Spleen (tissue), 11 donors: ENCODE data around the gene CDAN1. TPM values are rescaled to one million over a fixed set of nuclear protein-coding genes. Genes with fewer than 3 reads are reported as not detected.

Experiments
- DNase-seq: peaks from one replicate; pipeline ENCODE4 v3.0.0-alpha.2; 2020
- H3K27ac ChIP-seq, 8 donors: fragments of 200-600 bp; sonication (generic) in 7 of 8; 1 replicate in 4 of 8; 2 replicates in 4 of 8; pipeline versions ENCODE4 v1.5.0 to v1.8.0; 2016 to 2021; ENCODE audit warnings: inconsistent platforms in 4 of 8, mild to moderate bottlenecking in 4 of 8, moderate library complexity in 1 of 8
- H3K27me3 ChIP-seq, 7 donors: fragments of 200-600 bp; sonication (generic) in 6 of 7; replicated peaks in 1 of 7; 1 replicate in 4 of 7; 2 replicates in 3 of 7; pipeline versions ENCODE4 v1.5.0 to v1.8.0; 2016 to 2021; ENCODE audit warnings: inconsistent platforms in 3 of 7, mild to moderate bottlenecking in 1 of 7
- H3K36me3 ChIP-seq, 6 donors: fragments of 200-600 bp; sonication (generic) in 5 of 6; 1 replicate in 4 of 6; 2 replicates in 2 of 6; pipeline versions ENCODE4 v1.5.0 to v1.8.0; 2016 to 2021; ENCODE audit warnings: inconsistent platforms in 2 of 6
- H3K4me1 ChIP-seq, 6 donors: fragments of 200-600 bp; sonication (generic) in 5 of 6; 1 replicate in 3 of 6; 2 replicates in 3 of 6; pipeline versions ENCODE4 v1.5.0 to v1.8.0; 2016 to 2021; ENCODE audit warnings: inconsistent platforms in 3 of 6
- H3K4me3 ChIP-seq, 8 donors: fragments of 200-600 bp; sonication (generic) in 7 of 8; 1 replicate in 4 of 8; 2 replicates in 4 of 8; pipeline versions ENCODE4 v1.5.0 to v1.8.0; 2016 to 2021; ENCODE audit warnings: inconsistent platforms in 4 of 8, mild to moderate bottlenecking in 4 of 8, moderate library complexity in 2 of 8
- H3K9me3 ChIP-seq, 8 donors: fragments of 200-600 bp; sonication (generic) in 7 of 8; 1 replicate in 4 of 8; 2 replicates in 4 of 8; pipeline versions ENCODE4 v1.5.0 to v1.8.0; 2016 to 2021; ENCODE audit warnings: inconsistent platforms in 4 of 8
- POLR2A ChIP-seq, 3 donors: fragments of 450-650 bp; IDR thresholded peaks; one replicate each; pipeline ENCODE4 v1.5.1; 2017; ENCODE audit warnings: antibody characterized with exemption in 3 of 3, mild to moderate bottlenecking in 1 of 3
- POLR2AphosphoS5 ChIP-seq, 3 donors: sonication (generic); formaldehyde crosslinking; IDR thresholded peaks; one replicate each; pipeline ENCODE4 v1.5.1; 2017; ENCODE audit warnings: antibody characterized with exemption in 3 of 3
- WGBS, 5 donors: extraction: QIAGEN DNeasy Blood & Tissue Kit in 3 of 5; methylation state at CpG; one replicate each; pipeline versions ENCODE4 v1.1.5 to v1.1.7; 2013 to 2018; 5-methylcytosine and 5-hydroxymethylcytosine counted together
- intact Hi-C: fragments of 100-400 bp; cut with DNase I; formaldehyde crosslinking; loops from one replicate; pipeline ENCODE4 v1.15.0; 2023; ENCODE audit warnings: low total_unique reads
- polyA plus RNA-seq, 3 donors: library from polyadenylated mRNA; stranded (reverse); fragments of 200-250 nt; gene quantifications; one replicate each; pipeline ENCODE4 v1.2.1, GENCODE V29; 2013
- total RNA-seq, 7 donors: library from RNA; depleted of rRNA in 3 of 7; stranded (reverse); fragments of >200 nt in 3 of 7; fragmentation: NEBNext Ultra II Directional in 4 of 7; extraction: Animal tissue kit (Norgen Biotek cat#: 25700) in 4 of 7; gene quantifications; one replicate each; pipeline versions ENCODE4 v1.1.0 to v1.2.1, GENCODE V29; 2016 to 2021
- TF ChIP-seq, protein P1 (sequence below), 11 experiments: fragments of 200-600 bp in 7 of 11; fragments of 450-650 bp in 4 of 11; sonication (generic) in 4 of 11; IDR thresholded peaks in 8 of 11; conservative IDR thresholded peaks in 3 of 11; 1 replicate in 7 of 11; 2 replicates in 4 of 11; pipeline versions ENCODE4 v1.4.0 to v1.8.0; 2016 to 2021; ENCODE audit warnings: antibody characterized with exemption in 11 of 11, inconsistent platforms in 4 of 11, mild to moderate bottlenecking in 1 of 11
- donor health status: healthy with polysubstance abuse.
- donor health status: DM: no; HTN: no; CAD: no; lungs with moderate emphysema.
- donor health status: DM: no; HTN: no; CAD: no.
- donor health status: Bipolar disorder and iron deficiency.
- donor health status: healthy.
- donor health status: DM: no; HTN: no; CAD: no.
- donor health status: DM: yes; HTN: yes; CAD: no.

The CDAN1 gene
- total and polyA plus RNA-seq, 10 donors = 7.5 to 21.6 (median 14.4) TPM

DNA sequence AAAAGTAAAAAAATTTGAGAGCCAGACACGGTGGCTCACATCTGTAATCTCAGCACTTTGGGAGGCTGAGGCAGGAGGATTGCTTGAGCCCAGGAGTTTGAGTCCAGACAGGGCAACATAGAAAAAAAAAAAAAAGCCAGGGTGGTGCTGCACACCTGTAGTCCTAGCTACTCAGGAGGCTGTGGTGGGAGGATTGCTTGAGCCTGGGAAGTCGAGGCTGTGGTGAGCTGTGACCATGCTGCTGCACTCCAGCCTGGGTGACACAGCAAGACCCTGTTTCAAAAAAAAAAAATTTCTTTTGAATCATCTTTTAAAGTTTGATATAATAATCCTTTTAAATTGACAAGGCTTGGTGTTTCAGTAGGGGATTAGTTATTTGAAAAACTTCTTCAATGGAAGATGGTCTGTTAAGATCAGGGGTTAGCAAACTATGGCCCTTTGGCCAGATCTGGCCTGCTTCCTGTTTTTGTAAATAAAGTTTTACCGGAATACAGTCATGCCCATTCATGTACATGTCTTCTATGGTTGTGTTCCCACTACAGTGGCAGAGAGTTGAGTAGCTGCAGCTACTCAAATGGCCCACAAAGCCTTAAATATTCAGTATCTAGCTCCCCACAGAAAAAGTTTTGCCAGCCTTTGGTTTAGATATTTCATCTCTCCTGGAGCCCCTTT is 28.9 kb downstream of the CDAN1 start:
- intact Hi-C loops = no loop called here
- H3K4me3 ChIP-seq = no peak overlapping the region
- H3K4me1 ChIP-seq = peaks cover 0 to 4% (median 0%) of the 10 kb centered on the region in 6 donors
- H3K36me3 ChIP-seq = peaks cover 0 to 6% (median 0%) of the 10 kb centered on the region in 6 donors
- WGBS, 5 donors = 71 to 82% (median 72%) methylated on average over 3 of the region's 3 CpGs
- H3K27ac ChIP-seq = no peak overlapping the region
- DNase-seq = no peak
- no peak for TF ChIP-seq POLR2A (IDR thresholded peaks at IDR 0.05)
- TF ChIP-seq POLR2AphosphoS5 (IDR thresholded peaks at IDR 0.05) = no peak
- TF ChIP-seq, protein P1, sequence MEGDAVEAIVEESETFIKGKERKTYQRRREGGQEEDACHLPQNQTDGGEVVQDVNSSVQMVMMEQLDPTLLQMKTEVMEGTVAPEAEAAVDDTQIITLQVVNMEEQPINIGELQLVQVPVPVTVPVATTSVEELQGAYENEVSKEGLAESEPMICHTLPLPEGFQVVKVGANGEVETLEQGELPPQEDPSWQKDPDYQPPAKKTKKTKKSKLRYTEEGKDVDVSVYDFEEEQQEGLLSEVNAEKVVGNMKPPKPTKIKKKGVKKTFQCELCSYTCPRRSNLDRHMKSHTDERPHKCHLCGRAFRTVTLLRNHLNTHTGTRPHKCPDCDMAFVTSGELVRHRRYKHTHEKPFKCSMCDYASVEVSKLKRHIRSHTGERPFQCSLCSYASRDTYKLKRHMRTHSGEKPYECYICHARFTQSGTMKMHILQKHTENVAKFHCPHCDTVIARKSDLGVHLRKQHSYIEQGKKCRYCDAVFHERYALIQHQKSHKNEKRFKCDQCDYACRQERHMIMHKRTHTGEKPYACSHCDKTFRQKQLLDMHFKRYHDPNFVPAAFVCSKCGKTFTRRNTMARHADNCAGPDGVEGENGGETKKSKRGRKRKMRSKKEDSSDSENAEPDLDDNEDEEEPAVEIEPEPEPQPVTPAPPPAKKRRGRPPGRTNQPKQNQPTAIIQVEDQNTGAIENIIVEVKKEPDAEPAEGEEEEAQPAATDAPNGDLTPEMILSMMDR (IDR thresholded peaks at IDR 0.05 in 8 of 11, conservative IDR thresholded peaks at IDR 0.05 in 3 of 11) = no peak
- H3K27me3 ChIP-seq = no peaks in the 10 kb centered on the region
- no peaks in the 10 kb centered on the region for H3K9me3 ChIP-seq

DNA sequence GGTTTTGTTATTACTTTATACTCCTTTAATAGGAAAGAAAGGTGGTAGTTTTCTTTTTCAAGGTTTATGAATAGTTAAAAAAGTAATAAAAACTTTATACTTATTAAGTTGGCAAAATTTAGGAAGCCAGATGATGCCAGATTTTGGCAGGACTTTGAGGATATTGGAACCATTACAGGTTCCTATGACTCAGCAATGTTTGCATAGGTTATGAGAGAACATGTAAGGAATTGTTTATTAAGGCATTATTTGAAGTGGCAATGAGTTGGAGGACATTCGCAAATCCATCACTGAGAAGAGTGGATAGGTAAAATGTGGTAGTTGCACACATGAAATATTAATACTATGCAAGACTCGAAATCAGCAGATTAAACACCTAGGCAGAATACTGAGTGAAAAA is 29.9 kb downstream of the CDAN1 start:
- H3K27ac ChIP-seq = no peak overlapping the region
- TF ChIP-seq, protein P1 (IDR thresholded peaks at IDR 0.05 in 8 of 11, conservative IDR thresholded peaks at IDR 0.05 in 3 of 11) = no peak
- TF ChIP-seq POLR2AphosphoS5 (IDR thresholded peaks at IDR 0.05) (no peak), POLR2A (IDR thresholded peaks at IDR 0.05) (no peak)
- H3K9me3 ChIP-seq = no peaks in the 10 kb centered on the region
- no peak overlapping the region for H3K4me3 ChIP-seq
- peaks cover 0 to 4% (median 0%) of the 10 kb centered on the region in 6 donors for H3K4me1 ChIP-seq
- H3K36me3 ChIP-seq = peaks cover 0 to 6% (median 0%) of the 10 kb centered on the region in 6 donors
- WGBS, 5 donors = 80 to 99% (median 92%) methylated on average over 2 of the region's 2 CpGs
- intact Hi-C loops = no loop called here
- no peaks in the 10 kb centered on the region for H3K27me3 ChIP-seq
- no peak for DNase-seq

DNA sequence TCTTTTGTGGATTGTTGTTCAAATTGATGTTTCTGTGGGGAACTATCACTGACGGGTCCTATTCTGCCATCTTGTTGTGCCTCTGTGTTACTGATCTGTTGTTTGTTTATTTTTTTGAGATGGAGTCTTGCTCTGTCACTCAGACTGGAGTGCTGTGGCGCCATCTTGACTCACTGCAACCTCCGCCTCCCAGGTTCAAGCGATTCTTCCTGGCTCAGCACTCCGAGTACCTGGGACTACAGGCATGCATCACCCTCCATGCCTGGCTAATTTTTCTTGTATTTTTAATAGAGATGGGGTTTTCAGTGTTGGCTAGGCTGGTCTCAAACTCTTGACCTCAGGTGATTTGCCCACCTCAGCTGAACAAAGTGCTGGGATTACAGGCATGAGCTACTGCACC is 31.6 kb downstream of the CDAN1 start:
- no peak for DNase-seq
- intact Hi-C loops = loop anchor here (2.0 kb wide), 1 partner anchor 221 kb away; no protein-coding TSS in a partner anchor
- no peaks in the 10 kb centered on the region for H3K27me3 ChIP-seq
- peaks cover 0 to 4% (median 0%) of the 10 kb centered on the region in 6 donors for H3K4me1 ChIP-seq
- WGBS, 5 donors = 93 to 99% (median 96%) methylated on average over 5 of the region's 5 CpGs
- peaks cover 0 to 12% (median 0%) of the 10 kb centered on the region in 6 donors for H3K36me3 ChIP-seq
- no peaks in the 10 kb centered on the region for H3K9me3 ChIP-seq
- H3K27ac ChIP-seq = no peak overlapping the region
- TF ChIP-seq POLR2AphosphoS5 (IDR thresholded peaks at IDR 0.05) = no peak
- TF ChIP-seq POLR2A (IDR thresholded peaks at IDR 0.05) = no peak
- TF ChIP-seq, protein P1 (IDR thresholded peaks at IDR 0.05 in 8 of 11, conservative IDR thresholded peaks at IDR 0.05 in 3 of 11) = no peak
- H3K4me3 ChIP-seq = no peak overlapping the region

DNA sequence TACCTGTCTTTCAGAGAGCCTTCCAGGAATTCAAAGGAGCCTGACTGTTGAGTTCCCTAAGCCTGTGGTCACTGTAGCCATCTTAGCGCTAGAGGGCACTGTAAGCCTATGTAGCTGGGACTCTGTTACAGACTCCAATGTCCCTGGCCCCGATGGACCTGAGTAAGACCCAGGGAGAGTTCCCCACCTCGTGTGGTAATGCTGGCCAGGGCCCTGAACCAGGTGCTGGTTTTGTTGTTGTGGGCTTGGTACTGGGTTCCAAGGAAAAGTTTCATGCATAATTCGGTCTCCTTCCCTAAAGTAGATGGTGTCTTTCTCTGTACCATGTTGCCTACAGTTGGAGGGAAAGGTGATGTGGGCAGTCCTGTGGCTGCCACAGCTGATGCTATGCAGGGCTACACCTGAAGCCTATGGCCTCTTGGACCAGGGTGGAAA is 32.4 kb downstream of the CDAN1 start:
- no peak for DNase-seq
- TF ChIP-seq POLR2AphosphoS5 (IDR thresholded peaks at IDR 0.05) = no peak
- no peak for TF ChIP-seq POLR2A (IDR thresholded peaks at IDR 0.05)
- TF ChIP-seq, protein P1 (IDR thresholded peaks at IDR 0.05 in 8 of 11, conservative IDR thresholded peaks at IDR 0.05 in 3 of 11) = peak; percentile 35 to 85 (median 71)
- intact Hi-C loops = loop anchor here (2.0 kb wide), 1 partner anchor 222 kb away; no protein-coding TSS in a partner anchor
- WGBS, 5 donors = 30 to 36% (median 32%) methylated on average over 4 of the region's 4 CpGs
- H3K4me3 ChIP-seq = no peak overlapping the region
- peaks cover 0 to 12% (median 0%) of the 10 kb centered on the region in 6 donors for H3K36me3 ChIP-seq
- no peaks in the 10 kb centered on the region for H3K27me3 ChIP-seq
- H3K9me3 ChIP-seq = no peaks in the 10 kb centered on the region
- H3K4me1 ChIP-seq = peaks cover 0 to 4% (median 0%) of the 10 kb centered on the region in 6 donors
- H3K27ac ChIP-seq = no peak overlapping the region
